ENCODE measurements around the gene INTS6. TPM values are rescaled to one million over a fixed set of nuclear protein-coding genes. Genes with fewer than 3 reads are reported as not detected.

The INTS6 gene
- total RNA-seq, 2 experiments from 2014 or later, result 45.6 to 58.7 TPM

- no peak overlapping the region for H2AFZ ChIP-seq (ENCODE audit: low read length)
- H3K4me1 ChIP-seq (ENCODE audit: insufficient read depth, low read length, poor library complexity, severe bottlenecking), result no peaks in the 10 kb centered on the region
- BruUV-seq (replicated peaks), result no TSS peak
- POLR2A ChIA-PET, result interaction anchor here (0.7 to 1.1 kb wide), 4 partner anchors 12 to 73 kb away, joined by 3 to 5 read pairs (median 3); partner anchors contain the start of gene INTS6
- intact Hi-C loops (cut with micrococcal nuclease; ENCODE audit: unreplicated experiment), result no loop called here
- no peaks in the 10 kb centered on the region for H3K79me2 ChIP-seq (ENCODE audit: insufficient read depth, low read depth, low read length)
- no peak overlapping the region for H3K27ac ChIP-seq (ENCODE audit: low read depth, low read length, poor library complexity, severe bottlenecking)
- H3K4me2 ChIP-seq (ENCODE audit: low read length), result no peak overlapping the region
- peaks cover 4% of the 10 kb centered on the region; the same call in 1 of the 2 replicates for H4K20me1 ChIP-seq (ENCODE audit: insufficient read depth, low read length)
- TF ChIP-seq EZH2phosphoT487 (IDR thresholded peaks at IDR 0.05; ENCODE audit: borderline replicate concordance, low read depth, low read length), result no peak
- no peak for TF ChIP-seq CTCF (conservative IDR thresholded peaks at IDR 0.05; ENCODE audit: low read length)
- CTCF ChIA-PET (ENCODE audit: unreplicated experiment), result no interaction called here
- no peaks in the 10 kb centered on the region for H3K9me3 ChIP-seq (ENCODE audit: low read length)
- H3K36me3 ChIP-seq (ENCODE audit: insufficient read depth, low read length), result peaks cover 83% of the 10 kb centered on the region
- no peak for DNase-seq (ENCODE audit: low spot score)
- H3K4me3 ChIP-seq (ENCODE audit: low read depth, low read length, poor library complexity, severe bottlenecking), result no peak overlapping the region
- no peaks in the 10 kb centered on the region for H3K9me2 ChIP-seq (ENCODE audit: insufficient read depth, low read length)
Observed at GRCh38 chr13:51380269-51380668, 72.6 kb downstream of the INTS6 start.

- H3K79me2 ChIP-seq (ENCODE audit: insufficient read depth, low read depth, low read length), result no peaks in the 10 kb centered on the region
- TF ChIP-seq EZH2phosphoT487 (IDR thresholded peaks at IDR 0.05; ENCODE audit: borderline replicate concordance, low read depth, low read length), result no peak
- no peak for TF ChIP-seq CTCF (conservative IDR thresholded peaks at IDR 0.05; ENCODE audit: low read length)
- peaks cover 94% of the 10 kb centered on the region for H3K36me3 ChIP-seq (ENCODE audit: insufficient read depth, low read length)
- H3K9me3 ChIP-seq (ENCODE audit: low read length), result no peaks in the 10 kb centered on the region
- no peak overlapping the region for H3K4me2 ChIP-seq (ENCODE audit: low read length)
- no TSS peak for BruUV-seq (replicated peaks)
- no peak overlapping the region for H2AFZ ChIP-seq (ENCODE audit: low read length)
- H4K20me1 ChIP-seq (ENCODE audit: insufficient read depth, low read length), result no peaks in the 10 kb centered on the region
- POLR2A ChIA-PET, result no interaction called here
- no peak for DNase-seq (ENCODE audit: low spot score)
- H3K4me3 ChIP-seq (ENCODE audit: low read depth, low read length, poor library complexity, severe bottlenecking), result no peak overlapping the region
- no peaks in the 10 kb centered on the region for H3K9me2 ChIP-seq (ENCODE audit: insufficient read depth, low read length)
- no peaks in the 10 kb centered on the region for H3K4me1 ChIP-seq (ENCODE audit: insufficient read depth, low read length, poor library complexity, severe bottlenecking)
- CTCF ChIA-PET (ENCODE audit: unreplicated experiment), result no interaction called here
- intact Hi-C loops (cut with micrococcal nuclease; ENCODE audit: unreplicated experiment), result no loop called here
- no peak overlapping the region for H3K27ac ChIP-seq (ENCODE audit: low read depth, low read length, poor library complexity, severe bottlenecking)
Observed at GRCh38 chr13:51373451-51373850, 79.4 kb downstream of the INTS6 start.

GRCh38 chr13:51371768-51372399 lies 81.0 kb downstream of the INTS6 start:
- H3K4me1 ChIP-seq (ENCODE audit: insufficient read depth, low read length, poor library complexity, severe bottlenecking), result no peaks in the 10 kb centered on the region
- POLR2A ChIA-PET, result interaction anchor here (1.2 kb wide), 1 partner anchor 13 kb away, joined by 6 read pairs; no protein-coding TSS in a partner anchor
- no peak for DNase-seq (ENCODE audit: low spot score)
- H3K9me2 ChIP-seq (ENCODE audit: insufficient read depth, low read length), result no peaks in the 10 kb centered on the region
- H3K79me2 ChIP-seq (ENCODE audit: insufficient read depth, low read depth, low read length), result no peaks in the 10 kb centered on the region
- H3K4me2 ChIP-seq (ENCODE audit: low read length), result no peak overlapping the region
- H3K9me3 ChIP-seq (ENCODE audit: low read length), result no peaks in the 10 kb centered on the region
- intact Hi-C loops (cut with micrococcal nuclease; ENCODE audit: unreplicated experiment), result no loop called here
- peaks cover 95% of the 10 kb centered on the region for H3K36me3 ChIP-seq (ENCODE audit: insufficient read depth, low read length)
- TF ChIP-seq CTCF (conservative IDR thresholded peaks at IDR 0.05; ENCODE audit: low read length), result no peak
- TF ChIP-seq EZH2phosphoT487 (IDR thresholded peaks at IDR 0.05; ENCODE audit: borderline replicate concordance, low read depth, low read length), result no peak
- H3K4me3 ChIP-seq (ENCODE audit: low read depth, low read length, poor library complexity, severe bottlenecking), result no peak overlapping the region
- no peak overlapping the region for H3K27ac ChIP-seq (ENCODE audit: low read depth, low read length, poor library complexity, severe bottlenecking)
- BruUV-seq (replicated peaks), result no TSS peak
- CTCF ChIA-PET (ENCODE audit: unreplicated experiment), result no interaction called here
- H2AFZ ChIP-seq (ENCODE audit: low read length), result no peak overlapping the region
- H4K20me1 ChIP-seq (ENCODE audit: insufficient read depth, low read length), result no peaks in the 10 kb centered on the region

All from OCI-LY7 (cell line).